Measurements from ENCODE around the gene ZNF184.

Gene ZNF184

DNA sequence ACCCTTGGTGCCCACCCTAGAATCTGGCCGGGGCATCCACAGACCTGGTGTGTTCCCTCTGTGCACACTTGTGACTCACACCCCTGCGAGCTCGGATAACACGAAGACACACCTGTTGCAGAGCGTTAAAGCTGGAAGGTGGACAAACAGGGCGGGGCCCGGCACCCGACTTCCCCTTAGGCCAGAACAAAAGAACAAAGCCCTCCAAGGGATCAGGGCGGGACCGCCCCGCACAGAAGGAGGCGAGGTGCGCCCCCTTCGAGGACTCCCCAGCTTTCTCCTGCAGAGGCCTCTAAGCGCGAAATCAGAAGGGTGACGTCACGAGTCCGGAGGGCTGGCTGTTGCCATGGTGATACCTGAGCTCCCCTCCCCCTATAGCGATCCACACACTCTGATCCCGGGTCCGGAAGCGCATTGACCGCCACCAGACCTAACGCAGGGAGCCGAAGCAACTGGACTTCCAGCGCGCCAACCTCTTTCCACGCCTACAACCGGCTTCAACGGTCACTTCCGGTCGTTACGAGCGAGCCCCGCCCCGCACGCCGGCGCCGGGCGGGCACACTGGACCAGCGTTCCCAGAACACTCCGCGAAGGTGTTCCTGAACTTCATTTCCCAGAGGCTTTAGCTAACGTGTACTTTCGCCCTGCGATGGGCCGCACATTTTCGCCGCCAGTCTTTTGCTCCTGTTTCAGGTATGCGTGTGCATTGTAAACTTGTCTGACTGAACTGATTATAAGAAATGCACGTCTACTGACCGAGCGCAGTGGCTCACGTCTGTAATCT is at the start of gene ZNF184:
Gene ZNF184 (minus strand): TSS at position 489 of the 784 bp plus-strand sequence. CDS start 811 bp downstream, outside the sequence.
- DNase-seq, result peak; percentile 41 to 97 (median 92)

- peak in 54 of 58 donors; percentile 6 to 82 (median 50) for DNase-seq
These were observed 46.2 kb upstream of the ZNF184 start for GRCh38 chr6:27518881-27519795.

GRCh38 chr6:27517928-27518787 is 45.3 kb upstream of the ZNF184 start:
- peak in 3 of 58 donors; percentile 1 to 16 (median 3) for DNase-seq

GRCh38 chr6:27517238-27517637 is 44.3 kb upstream of the ZNF184 start:
- no peak for DNase-seq

DNA sequence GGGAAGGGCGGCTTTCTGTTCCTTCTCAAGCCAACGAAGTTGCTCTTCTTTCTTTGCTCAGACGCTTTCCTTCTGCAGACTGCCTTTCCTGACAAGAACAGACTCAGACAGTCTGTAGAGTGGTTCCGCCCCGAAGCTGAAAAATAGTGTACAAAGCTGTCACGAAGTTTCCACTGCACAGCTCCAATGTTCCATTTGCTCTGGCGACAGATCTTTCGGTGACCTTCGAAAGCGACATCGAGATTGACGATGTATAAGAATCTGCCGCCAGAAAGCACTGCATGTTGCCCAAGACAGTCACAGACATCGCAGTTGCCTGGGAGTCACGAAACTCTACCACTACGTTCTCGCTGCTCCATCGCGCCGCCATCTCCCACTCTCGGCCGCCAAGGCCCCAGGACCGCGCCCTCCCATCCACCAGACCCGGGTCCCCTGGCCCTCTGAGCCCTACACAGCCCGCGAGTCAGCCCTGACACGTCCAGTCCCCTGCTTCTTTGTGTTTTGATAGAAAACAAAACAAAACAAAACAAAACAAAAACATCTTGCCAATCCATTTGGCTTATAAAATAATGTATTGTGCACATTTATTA is 42.1 kb upstream of the ZNF184 start:
- DNase-seq, result no peak

DNA sequence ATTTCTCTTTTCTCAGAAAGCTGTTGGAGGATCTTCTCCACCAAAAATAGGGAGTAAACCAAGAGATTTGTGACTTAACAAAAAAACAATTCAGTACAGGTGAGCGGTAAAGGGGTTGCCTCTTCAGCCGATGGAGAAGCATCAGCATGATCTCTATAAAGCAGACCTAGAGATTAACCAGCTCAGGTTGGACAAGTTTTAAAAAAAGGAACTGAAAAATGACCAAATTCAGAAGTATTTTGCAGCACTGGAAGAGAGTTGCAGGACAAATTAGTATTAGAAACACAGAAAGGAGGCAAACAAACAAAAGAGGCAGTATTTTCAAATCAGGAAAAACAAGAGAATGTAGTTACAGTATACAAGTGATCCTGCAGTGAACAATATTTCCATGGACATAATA is 39.6 kb upstream of the ZNF184 start:
- no peak for DNase-seq

GRCh38 chr6:27507041-27507956 is 34.4 kb upstream of the ZNF184 start:
- DNase-seq, result no peak

DNA sequence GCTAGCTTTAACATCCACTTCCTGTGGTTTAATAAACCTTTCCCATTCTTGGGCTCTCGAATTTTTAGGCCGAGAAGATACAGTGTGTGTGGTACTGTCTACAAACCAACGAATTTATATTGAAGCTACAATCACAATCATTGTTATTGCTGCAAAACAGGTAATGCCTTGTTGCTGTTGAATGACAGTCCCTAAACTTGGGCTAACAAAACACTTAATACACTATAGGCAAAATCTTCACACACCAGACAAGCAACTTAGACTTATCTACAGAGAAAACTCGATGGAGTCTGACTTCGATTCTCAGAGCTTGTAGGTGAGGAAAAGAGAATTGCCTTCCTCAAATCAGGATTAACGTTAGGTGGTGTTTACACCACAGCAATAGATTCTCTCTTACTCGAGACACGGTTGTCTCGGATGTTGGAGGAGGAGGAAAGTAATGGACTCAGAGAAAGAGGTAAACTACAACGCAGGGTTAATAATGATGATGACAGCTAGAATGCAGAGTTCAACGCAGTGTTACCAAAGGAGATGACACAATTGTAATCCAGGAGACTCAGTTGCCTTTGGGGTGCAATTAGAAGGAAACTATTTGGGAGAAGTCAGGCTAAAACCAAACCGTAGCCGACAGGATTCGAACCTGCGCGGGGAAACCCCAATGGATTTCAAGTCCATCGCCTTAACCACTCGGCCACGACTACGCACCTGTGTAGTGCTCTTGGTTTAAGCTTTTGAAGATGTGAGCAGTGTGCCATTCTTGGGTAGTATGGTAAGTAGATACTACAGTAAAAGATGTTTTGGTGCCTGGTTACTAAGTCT is 32.5 kb upstream of the ZNF184 start:
- DNase-seq, result peak in 2 of 58 donors; percentile 2 to 9

DNA sequence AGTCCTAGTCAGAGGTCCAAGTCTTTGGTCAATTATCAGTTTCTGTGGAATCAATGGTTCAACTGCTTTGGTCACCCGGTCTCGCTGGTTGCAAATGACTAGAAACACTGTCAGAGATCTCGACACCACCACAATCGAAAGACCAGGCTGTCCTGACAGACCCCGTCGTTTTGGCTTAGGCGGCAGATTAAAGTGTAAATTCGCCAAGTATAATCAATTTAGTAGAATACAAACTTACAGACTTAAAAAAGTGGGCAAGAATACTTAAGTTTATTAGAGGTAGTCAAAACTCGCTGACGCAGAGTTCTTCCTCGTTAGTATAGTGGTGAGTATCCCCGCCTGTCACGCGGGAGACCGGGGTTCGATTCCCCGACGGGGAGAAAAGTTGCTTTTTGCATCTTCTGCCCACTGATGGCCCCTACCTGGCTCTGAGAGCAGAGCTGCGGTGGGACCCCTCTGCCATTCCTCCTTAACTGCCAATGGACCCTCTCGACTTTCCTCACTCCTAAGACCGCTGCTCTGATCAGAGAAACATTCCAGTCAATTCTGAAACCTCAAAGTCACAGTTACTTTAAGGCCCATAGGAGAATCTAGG is 30.6 kb upstream of the ZNF184 start:
- DNase-seq, result peak in 21 of 58 donors; percentile 3 to 41 (median 18)

GRCh38 chr6:27502508-27503435 is 29.9 kb upstream of the ZNF184 start:
- peak in 10 of 58 donors; percentile 1 to 44 (median 8) for DNase-seq

DNA sequence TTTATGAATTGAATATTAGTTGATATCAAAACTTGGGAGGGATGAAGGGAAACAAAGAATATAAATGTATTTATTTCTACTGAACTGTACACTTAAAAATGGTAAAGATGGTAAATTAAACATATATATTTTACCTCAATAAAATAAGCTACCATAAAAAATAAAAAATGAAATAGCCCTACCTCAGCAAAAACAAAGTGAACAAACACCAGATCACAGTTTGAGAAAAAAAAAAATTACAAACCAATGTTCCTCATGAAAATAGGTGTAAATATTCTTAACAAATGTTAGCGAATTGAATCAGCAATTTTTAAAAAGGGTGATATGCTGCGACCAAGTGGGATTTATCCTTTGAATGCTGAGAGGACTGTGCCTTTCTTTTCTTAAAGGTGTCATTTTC is 28.3 kb upstream of the ZNF184 start:
- DNase-seq, result no peak

DNA sequence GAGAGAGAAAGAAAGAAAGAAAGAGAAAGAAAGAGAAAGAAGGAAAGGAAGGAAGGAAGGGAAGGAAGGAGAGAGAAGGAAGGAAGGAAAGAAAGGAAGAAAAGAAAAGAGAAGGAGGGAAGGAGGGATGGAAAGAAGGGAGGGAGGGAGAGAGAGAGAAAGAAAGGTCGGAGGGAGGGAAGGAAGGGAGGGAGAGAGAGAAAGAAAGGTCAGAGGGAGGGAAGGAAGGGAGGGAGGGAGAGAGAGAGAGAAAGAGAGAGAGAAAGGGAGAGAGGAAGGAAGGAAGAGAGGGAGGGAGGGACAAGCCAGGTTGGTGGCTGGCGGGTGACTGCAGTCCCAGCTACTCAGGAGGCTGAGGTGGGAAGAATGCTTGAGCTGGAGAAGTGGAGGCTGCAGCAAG is 27.3 kb upstream of the ZNF184 start:
- no peak for DNase-seq

GRCh38 chr6:27495386-27496135 is 22.7 kb upstream of the ZNF184 start:
- DNase-seq, result peak in 6 of 58 donors; percentile 8 to 41 (median 16)

DNA sequence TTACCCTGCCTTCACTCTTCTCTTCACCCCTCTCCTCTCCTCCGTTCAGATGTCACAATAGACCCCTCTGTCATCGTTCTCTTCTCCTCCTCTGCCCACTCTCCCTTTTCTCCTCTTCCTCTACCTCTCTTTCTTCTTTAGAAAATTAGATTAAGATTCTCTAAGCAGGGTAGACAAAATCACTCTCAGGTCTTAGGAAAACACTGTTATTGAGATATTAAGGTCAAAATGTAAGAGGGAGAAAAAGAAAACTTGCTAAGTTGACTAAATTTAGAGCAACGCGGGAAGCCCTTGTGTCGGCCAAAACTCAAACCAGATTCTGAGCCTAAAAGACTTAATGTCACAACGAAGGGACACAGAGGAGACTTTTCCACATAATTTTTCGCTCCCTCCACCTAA is 22.1 kb upstream of the ZNF184 start:
- DNase-seq, result no peak

DNA sequence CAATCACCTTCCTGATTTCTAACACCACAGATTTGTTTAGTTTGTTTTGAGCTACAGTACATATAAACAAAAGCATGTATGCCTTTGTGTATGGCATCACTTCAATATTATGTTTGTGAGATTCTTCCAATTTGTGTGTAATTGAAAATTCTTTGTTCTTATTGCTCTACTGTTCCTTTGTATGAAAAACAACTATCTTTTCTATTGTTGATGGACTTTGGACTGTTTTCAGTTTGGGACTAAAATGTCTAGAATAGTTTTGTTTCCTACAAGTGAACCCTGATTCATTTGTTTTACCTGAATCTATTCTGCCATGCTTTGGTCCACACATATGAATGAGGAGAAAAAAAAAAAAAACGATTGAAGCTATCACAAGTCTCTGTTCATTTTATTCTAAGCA is 21.2 kb upstream of the ZNF184 start:
- DNase-seq, result no peak

- DNase-seq, result peak in 6 of 58 donors; percentile 2 to 77 (median 20)
These were observed 19.8 kb upstream of the ZNF184 start for GRCh38 chr6:27492631-27493190.

Measured in anterior cingulate cortex (tissue), 58 donors.